ENCODE data around the gene RBFA.

DNA sequence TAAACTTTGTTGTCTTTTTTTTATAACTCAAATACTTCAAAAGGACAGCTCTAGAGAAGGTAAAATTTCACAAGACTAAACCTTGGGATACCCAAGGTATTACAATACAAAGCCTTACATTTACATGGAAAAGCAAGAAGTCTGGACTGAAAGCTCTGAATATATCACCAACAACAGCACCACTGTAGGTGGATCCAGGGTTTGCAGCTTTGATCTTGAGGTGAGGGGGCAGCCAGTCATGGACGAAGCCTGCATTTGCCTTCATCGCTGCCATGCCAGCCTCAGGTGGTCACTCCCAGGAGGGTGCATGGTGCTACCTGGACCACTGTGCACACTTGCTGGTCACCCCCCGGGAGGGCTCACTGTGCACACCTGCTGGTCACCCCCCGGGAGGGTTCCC is 36.6 kb downstream of the RBFA start:
- TF ChIP-seq, protein P1, sequence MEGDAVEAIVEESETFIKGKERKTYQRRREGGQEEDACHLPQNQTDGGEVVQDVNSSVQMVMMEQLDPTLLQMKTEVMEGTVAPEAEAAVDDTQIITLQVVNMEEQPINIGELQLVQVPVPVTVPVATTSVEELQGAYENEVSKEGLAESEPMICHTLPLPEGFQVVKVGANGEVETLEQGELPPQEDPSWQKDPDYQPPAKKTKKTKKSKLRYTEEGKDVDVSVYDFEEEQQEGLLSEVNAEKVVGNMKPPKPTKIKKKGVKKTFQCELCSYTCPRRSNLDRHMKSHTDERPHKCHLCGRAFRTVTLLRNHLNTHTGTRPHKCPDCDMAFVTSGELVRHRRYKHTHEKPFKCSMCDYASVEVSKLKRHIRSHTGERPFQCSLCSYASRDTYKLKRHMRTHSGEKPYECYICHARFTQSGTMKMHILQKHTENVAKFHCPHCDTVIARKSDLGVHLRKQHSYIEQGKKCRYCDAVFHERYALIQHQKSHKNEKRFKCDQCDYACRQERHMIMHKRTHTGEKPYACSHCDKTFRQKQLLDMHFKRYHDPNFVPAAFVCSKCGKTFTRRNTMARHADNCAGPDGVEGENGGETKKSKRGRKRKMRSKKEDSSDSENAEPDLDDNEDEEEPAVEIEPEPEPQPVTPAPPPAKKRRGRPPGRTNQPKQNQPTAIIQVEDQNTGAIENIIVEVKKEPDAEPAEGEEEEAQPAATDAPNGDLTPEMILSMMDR (tag by site-specific recombination; IDR thresholded peaks at IDR 0.05): no peak
- TF ChIP-seq, protein P2, sequence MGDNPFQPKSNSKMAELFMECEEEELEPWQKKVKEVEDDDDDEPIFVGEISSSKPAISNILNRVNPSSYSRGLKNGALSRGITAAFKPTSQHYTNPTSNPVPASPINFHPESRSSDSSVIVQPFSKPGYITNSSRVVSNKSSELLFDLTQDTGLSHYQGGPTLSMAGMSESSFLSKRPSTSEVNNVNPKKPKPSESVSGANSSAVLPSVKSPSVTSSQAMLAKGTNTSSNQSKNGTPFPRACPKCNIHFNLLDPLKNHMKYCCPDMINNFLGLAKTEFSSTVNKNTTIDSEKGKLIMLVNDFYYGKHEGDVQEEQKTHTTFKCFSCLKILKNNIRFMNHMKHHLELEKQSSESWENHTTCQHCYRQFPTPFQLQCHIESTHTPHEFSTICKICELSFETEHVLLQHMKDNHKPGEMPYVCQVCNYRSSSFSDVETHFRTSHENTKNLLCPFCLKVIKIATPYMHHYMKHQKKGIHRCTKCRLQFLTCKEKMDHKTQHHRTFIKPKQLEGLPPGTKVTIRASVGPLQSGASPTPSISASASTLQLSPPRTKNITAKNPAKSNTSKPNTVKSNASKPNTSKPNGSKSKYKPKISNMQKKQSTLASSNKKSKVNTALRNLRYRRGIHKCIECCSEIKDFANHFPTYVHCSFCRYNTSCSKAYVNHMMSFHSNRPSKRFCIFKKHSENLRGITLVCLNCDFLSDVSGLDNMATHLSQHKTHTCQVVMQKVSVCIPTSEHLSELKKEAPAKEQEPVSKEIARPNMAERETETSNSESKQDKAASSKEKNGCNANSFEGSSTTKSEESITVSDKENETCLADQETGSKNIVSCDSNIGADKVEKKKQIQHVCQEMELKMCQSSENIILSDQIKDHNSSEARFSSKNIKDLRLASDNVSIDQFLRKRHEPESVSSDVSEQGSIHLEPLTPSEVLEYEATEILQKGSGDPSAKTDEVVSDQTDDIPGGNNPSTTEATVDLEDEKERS (tag by site-specific recombination; IDR thresholded peaks at IDR 0.05): no peak
- TF ChIP-seq, protein P3, sequence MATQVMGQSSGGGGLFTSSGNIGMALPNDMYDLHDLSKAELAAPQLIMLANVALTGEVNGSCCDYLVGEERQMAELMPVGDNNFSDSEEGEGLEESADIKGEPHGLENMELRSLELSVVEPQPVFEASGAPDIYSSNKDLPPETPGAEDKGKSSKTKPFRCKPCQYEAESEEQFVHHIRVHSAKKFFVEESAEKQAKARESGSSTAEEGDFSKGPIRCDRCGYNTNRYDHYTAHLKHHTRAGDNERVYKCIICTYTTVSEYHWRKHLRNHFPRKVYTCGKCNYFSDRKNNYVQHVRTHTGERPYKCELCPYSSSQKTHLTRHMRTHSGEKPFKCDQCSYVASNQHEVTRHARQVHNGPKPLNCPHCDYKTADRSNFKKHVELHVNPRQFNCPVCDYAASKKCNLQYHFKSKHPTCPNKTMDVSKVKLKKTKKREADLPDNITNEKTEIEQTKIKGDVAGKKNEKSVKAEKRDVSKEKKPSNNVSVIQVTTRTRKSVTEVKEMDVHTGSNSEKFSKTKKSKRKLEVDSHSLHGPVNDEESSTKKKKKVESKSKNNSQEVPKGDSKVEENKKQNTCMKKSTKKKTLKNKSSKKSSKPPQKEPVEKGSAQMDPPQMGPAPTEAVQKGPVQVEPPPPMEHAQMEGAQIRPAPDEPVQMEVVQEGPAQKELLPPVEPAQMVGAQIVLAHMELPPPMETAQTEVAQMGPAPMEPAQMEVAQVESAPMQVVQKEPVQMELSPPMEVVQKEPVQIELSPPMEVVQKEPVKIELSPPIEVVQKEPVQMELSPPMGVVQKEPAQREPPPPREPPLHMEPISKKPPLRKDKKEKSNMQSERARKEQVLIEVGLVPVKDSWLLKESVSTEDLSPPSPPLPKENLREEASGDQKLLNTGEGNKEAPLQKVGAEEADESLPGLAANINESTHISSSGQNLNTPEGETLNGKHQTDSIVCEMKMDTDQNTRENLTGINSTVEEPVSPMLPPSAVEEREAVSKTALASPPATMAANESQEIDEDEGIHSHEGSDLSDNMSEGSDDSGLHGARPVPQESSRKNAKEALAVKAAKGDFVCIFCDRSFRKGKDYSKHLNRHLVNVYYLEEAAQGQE (tag by site-specific recombination; IDR thresholded peaks at IDR 0.05): no peak
- TF ChIP-seq, protein P4, sequence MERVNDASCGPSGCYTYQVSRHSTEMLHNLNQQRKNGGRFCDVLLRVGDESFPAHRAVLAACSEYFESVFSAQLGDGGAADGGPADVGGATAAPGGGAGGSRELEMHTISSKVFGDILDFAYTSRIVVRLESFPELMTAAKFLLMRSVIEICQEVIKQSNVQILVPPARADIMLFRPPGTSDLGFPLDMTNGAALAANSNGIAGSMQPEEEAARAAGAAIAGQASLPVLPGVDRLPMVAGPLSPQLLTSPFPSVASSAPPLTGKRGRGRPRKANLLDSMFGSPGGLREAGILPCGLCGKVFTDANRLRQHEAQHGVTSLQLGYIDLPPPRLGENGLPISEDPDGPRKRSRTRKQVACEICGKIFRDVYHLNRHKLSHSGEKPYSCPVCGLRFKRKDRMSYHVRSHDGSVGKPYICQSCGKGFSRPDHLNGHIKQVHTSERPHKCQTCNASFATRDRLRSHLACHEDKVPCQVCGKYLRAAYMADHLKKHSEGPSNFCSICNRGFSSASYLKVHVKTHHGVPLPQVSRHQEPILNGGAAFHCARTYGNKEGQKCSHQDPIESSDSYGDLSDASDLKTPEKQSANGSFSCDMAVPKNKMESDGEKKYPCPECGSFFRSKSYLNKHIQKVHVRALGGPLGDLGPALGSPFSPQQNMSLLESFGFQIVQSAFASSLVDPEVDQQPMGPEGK (tag by site-specific recombination; IDR thresholded peaks at IDR 0.05): no peak
- no peak for TF ChIP-seq MZF1 (tag by site-specific recombination; IDR thresholded peaks at IDR 0.05; ENCODE audit: borderline replicate concordance)
- TF ChIP-seq ZNF404 (tag by site-specific recombination; IDR thresholded peaks at IDR 0.05): no peak
- no peak for TF ChIP-seq ZNF19 (tag by site-specific recombination; IDR thresholded peaks at IDR 0.05; ENCODE audit: low read depth)
- TF ChIP-seq, protein P5, sequence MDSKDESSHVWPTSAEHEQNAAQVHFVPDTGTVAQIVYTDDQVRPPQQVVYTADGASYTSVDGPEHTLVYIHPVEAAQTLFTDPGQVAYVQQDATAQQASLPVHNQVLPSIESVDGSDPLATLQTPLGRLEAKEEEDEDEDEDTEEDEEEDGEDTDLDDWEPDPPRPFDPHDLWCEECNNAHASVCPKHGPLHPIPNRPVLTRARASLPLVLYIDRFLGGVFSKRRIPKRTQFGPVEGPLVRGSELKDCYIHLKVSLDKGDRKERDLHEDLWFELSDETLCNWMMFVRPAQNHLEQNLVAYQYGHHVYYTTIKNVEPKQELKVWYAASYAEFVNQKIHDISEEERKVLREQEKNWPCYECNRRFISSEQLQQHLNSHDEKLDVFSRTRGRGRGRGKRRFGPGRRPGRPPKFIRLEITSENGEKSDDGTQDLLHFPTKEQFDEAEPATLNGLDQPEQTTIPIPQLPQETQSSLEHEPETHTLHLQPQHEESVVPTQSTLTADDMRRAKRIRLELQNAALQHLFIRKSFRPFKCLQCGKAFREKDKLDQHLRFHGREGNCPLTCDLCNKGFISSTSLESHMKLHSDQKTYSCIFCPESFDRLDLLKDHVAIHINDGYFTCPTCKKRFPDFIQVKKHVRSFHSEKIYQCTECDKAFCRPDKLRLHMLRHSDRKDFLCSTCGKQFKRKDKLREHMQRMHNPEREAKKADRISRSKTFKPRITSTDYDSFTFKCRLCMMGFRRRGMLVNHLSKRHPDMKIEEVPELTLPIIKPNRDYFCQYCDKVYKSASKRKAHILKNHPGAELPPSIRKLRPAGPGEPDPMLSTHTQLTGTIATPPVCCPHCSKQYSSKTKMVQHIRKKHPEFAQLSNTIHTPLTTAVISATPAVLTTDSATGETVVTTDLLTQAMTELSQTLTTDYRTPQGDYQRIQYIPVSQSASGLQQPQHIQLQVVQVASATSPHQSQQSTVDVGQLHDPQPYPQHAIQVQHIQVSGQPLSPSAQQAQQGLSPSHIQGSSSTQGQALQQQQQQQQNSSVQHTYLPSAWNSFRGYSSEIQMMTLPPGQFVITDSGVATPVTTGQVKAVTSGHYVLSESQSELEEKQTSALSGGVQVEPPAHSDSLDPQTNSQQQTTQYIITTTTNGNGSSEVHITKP (tag by site-specific recombination; IDR thresholded peaks at IDR 0.05): no peak
- TF ChIP-seq, protein P6, sequence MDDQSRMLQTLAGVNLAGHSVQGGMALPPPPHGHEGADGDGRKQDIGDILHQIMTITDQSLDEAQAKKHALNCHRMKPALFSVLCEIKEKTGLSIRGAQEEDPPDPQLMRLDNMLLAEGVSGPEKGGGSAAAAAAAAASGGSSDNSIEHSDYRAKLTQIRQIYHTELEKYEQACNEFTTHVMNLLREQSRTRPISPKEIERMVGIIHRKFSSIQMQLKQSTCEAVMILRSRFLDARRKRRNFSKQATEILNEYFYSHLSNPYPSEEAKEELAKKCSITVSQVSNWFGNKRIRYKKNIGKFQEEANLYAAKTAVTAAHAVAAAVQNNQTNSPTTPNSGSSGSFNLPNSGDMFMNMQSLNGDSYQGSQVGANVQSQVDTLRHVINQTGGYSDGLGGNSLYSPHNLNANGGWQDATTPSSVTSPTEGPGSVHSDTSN (CRISPR knock-in tag; IDR thresholded peaks at IDR 0.05): no peak
- no peak for TF ChIP-seq ZNF311 (tag by site-specific recombination; IDR thresholded peaks at IDR 0.05; ENCODE audit: borderline replicate concordance)
- no peak for TF ChIP-seq ZEB2 (tag by site-specific recombination; IDR thresholded peaks at IDR 0.05)
- no peak for TF ChIP-seq REPIN1 (tag by site-specific recombination; IDR thresholded peaks at IDR 0.05; ENCODE audit: low read depth)
